PC-3 (cell line): ENCODE results near the gene GCNT3.

Source experiments
- CTCF ChIP-seq: fragments of 300-600 bp; sonication (generic); conservative IDR thresholded peaks from 2 replicates; pipeline ENCODE4 v1.5.1; 2017; ENCODE audit warnings: antibody characterized with exemption, low read depth, mild to moderate bottlenecking, low read length
- EZH2 ChIP-seq: fragments of 300-600 bp; sonication (generic); IDR thresholded peaks from one replicate; pipeline ENCODE4 v1.6.1; 2017; ENCODE audit warnings: antibody characterized with exemption, mild to moderate bottlenecking, low read length; ENCODE audit not compliant: unreplicated experiment

GRCh38 chr15:59594493-59594942 lies 17.1 kb upstream of the GCNT3 start:
- TF ChIP-seq CTCF = no peak
- no peak for TF ChIP-seq EZH2
